A673 (cell line): Measurements from ENCODE around the gene FAM89B. TPM values are rescaled to one million over a fixed set of nuclear protein-coding genes. Genes with fewer than 3 reads are reported as not detected.

ENCODE experiments used
- BruUV-seq: library from RNA; stranded (reverse); fragments of 400-500 nt; replicated peaks from 2 replicates; lab custom pipeline; 2021; lab: Mats Ljungman, UMichigan
- CTCF ChIA-PET: fragments of 300-600 bp; sonication (Branson Sonifier 250); formaldehyde crosslinking; loops from one replicate; lab custom pipeline; 2022; ENCODE audit warnings: antibody characterized with exemption; lab: Charles Lee
- POLR2A ChIA-PET: fragments of 300-600 bp; sonication (Branson Sonifier 250); formaldehyde crosslinking; loops from one replicate; lab custom pipeline; 2022; ENCODE audit warnings: antibody characterized with exemption; ENCODE audit not compliant: low non-redundant PET; lab: Charles Lee
- DNase-seq: peaks from one replicate; pipeline ENCODE4 v3.0.0-alpha.2; 2015; ENCODE audit warnings: low spot score
- H3K27ac ChIP-seq: fragments of 200-600 bp; sonication (generic); 2 replicates; pipeline ENCODE4 v1.5.1; 2016; ENCODE audit warnings: mixed run types, low read depth, mild to moderate bottlenecking, mixed read lengths, antibody characterized with exemption, low read length; ENCODE audit not compliant: poor library complexity, severe bottlenecking
- H3K27me3 ChIP-seq: fragments of 200-600 bp; sonication (generic); replicated peaks from 2 replicates; pipeline ENCODE4 v1.6.1; 2017; ENCODE audit warnings: mixed run types, low read depth, mild to moderate bottlenecking, mixed read lengths, antibody characterized with exemption, low read length; ENCODE audit not compliant: insufficient read depth, poor library complexity
- H3K36me3 ChIP-seq: fragments of 200-600 bp; sonication (generic); 2 replicates; pipeline ENCODE4 v1.6.1; 2016; ENCODE audit warnings: mixed run types, mild to moderate bottlenecking, mixed read lengths, antibody characterized with exemption, low read length; ENCODE audit not compliant: insufficient read depth, poor library complexity, severe bottlenecking
- H3K4me1 ChIP-seq: fragments of 200-600 bp; sonication (generic); 2 replicates; pipeline ENCODE4 v1.6.1; 2017; ENCODE audit warnings: mixed run types, mild to moderate bottlenecking, mixed read lengths, antibody characterized with exemption, low read length; ENCODE audit not compliant: insufficient read depth, poor library complexity, severe bottlenecking
- H3K4me3 ChIP-seq: fragments of 200-600 bp; sonication (generic); 2 replicates; pipeline ENCODE4 v1.5.1; 2016; ENCODE audit warnings: low read depth, mixed run types, mild to moderate bottlenecking, mixed read lengths, low read length; ENCODE audit not compliant: poor library complexity, severe bottlenecking
- H3K9me3 ChIP-seq: fragments of 200-600 bp; sonication (generic); 2 replicates; pipeline ENCODE4 v1.6.1; 2016; ENCODE audit warnings: mixed run types, low read depth, mild to moderate bottlenecking, mixed read lengths, antibody characterized with exemption, low read length; ENCODE audit not compliant: poor library complexity, severe bottlenecking
- EZH2 ChIP-seq: fragments of 200-600 bp; sonication (generic); IDR thresholded peaks from 2 replicates; pipeline ENCODE4 v1.6.1; 2017; ENCODE audit warnings: borderline replicate concordance, low read depth, mild to moderate bottlenecking, mixed read lengths, antibody characterized with exemption, low read length; ENCODE audit not compliant: poor library complexity, severe bottlenecking
- intact Hi-C: fragments of 100-400 bp; cut with micrococcal nuclease; formaldehyde crosslinking; loops from one replicate; pipeline ENCODE4 v1.10.0; 2022; ENCODE audit not compliant: unreplicated experiment
- total RNA-seq: library from RNA; stranded (reverse); gene quantifications from 2 replicates; pipeline ENCODE4 v1.2.3, GENCODE V29; 2021
- TF ChIP-seq, protein P1 (sequence below): fragments of 300-800, 200-600 bp; sonication (generic); conservative IDR thresholded peaks from 2 replicates; pipeline ENCODE4 v1.5.1; 2017; ENCODE audit warnings: low read depth, mild to moderate bottlenecking, antibody characterized with exemption, low read length, moderate library complexity, mixed read lengths

FAM89B gene
- total RNA-seq, 1 experiment from 2014 or later, result 88.3 TPM

- Histone ChIP-seq H3K4me1 (peaks cover 10% of the 10 kb centered on the region), H3K9me3 (no peaks in the 10 kb centered on the region), H3K27me3 (no peaks in the 10 kb centered on the region), H3K36me3 (peaks cover 24% of the 10 kb centered on the region), H3K4me3 (peak overlapping the region; percentile 57), H3K27ac (peak overlapping the region; percentile 43)
- TF ChIP-seq, protein P1, sequence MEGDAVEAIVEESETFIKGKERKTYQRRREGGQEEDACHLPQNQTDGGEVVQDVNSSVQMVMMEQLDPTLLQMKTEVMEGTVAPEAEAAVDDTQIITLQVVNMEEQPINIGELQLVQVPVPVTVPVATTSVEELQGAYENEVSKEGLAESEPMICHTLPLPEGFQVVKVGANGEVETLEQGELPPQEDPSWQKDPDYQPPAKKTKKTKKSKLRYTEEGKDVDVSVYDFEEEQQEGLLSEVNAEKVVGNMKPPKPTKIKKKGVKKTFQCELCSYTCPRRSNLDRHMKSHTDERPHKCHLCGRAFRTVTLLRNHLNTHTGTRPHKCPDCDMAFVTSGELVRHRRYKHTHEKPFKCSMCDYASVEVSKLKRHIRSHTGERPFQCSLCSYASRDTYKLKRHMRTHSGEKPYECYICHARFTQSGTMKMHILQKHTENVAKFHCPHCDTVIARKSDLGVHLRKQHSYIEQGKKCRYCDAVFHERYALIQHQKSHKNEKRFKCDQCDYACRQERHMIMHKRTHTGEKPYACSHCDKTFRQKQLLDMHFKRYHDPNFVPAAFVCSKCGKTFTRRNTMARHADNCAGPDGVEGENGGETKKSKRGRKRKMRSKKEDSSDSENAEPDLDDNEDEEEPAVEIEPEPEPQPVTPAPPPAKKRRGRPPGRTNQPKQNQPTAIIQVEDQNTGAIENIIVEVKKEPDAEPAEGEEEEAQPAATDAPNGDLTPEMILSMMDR, result no peak; the same call in 1 of the 2 replicates
- no peak for TF ChIP-seq EZH2
- no peak for DNase-seq
- intact Hi-C loops, result no loop called here
- CTCF ChIA-PET, result interaction anchor here (0.5 to 2.1 kb wide), 13 partner anchors 15 to 364 kb away, joined by 3 to 13 read pairs (median 5); partner anchors contain the start of genes DPF2, FAM89B, SCYL1 and ZNRD2
- POLR2A ChIA-PET, result no interaction called here
- TSS peak; percentile 46 for BruUV-seq
These were observed 32.5 kb upstream of the FAM89B start for GRCh38 chr11:65539744-65540289.

GRCh38 chr11:65540290-65541092 is 31.8 kb upstream of the FAM89B start:
- H3K27ac ChIP-seq, result peak overlapping the region; percentile 52
- H3K36me3 ChIP-seq, result peaks cover 23% of the 10 kb centered on the region
- BruUV-seq, result no TSS peak
- H3K9me3 ChIP-seq, result no peaks in the 10 kb centered on the region
- intact Hi-C loops, result loop anchor here (1.0 kb wide), 1 partner anchor 30 kb away; the partner anchor contains the start of gene ZNRD2
- no peak for TF ChIP-seq EZH2
- TF ChIP-seq, protein P1, result peak; percentile 92
- no peaks in the 10 kb centered on the region for H3K27me3 ChIP-seq
- POLR2A ChIA-PET, result interaction anchor here (0.6 kb wide), 1 partner anchor 35 kb away, joined by 4 read pairs; no protein-coding TSS in a partner anchor
- H3K4me3 ChIP-seq, result peak overlapping the region; percentile 57
- DNase-seq, result peak; percentile 95
- CTCF ChIA-PET, result interaction anchor here (0.5 to 2.1 kb wide), 17 partner anchors 15 to 485 kb away, joined by 3 to 13 read pairs (median 5); partner anchors contain the start of genes DPF2, FAM89B, LTBP3 and SCYL1
- peaks cover 10% of the 10 kb centered on the region for H3K4me1 ChIP-seq

DNA sequence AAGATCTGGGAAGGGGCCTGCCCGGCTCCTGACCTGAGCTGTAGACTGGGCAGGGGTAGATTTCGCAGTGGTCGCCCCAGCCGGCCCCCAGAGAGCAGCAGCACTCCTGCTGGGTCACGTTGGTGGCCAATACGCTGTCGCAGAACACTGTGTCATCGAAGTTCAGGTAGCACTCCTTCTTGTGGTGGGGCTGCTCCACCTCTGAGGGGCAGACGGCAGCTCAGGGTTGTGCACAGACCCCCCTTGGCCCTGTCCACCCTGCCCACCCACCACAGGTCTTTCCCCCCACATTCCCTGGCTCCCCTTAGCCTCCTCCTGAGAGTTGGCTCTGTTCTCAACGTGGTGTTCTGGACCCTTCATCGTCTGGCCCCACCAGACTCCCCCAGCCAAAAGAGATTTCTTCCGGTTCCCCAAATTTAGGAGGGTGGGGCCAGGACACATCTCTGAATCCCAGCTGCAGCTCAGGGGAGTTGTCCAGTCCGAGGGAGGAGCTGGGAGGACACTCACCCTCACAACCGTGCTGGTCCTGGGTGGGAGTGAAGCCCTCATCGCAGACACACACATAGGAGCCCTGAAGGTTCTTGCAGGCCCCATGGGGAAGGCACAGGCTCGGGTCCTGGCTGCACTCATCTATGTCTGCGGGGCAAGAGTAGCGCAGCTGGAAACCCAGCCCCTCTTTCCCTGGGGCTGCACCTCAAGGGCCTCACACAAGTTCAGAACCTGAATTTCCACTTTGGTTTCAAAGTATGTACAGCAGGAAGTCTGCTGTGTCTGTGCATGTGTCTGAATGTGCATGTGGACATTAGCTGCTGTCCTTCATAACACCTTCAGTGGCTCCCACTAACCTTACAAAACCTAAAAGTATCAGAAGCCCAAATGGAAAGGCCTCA is 31.0 kb upstream of the FAM89B start:
- BruUV-seq, result no TSS peak
- TF ChIP-seq, protein P1, result no peak
- no peak for TF ChIP-seq EZH2
- H3K4me1 ChIP-seq, result peaks cover 13% of the 10 kb centered on the region
- ChIA-PET CTCF (interaction anchor here (0.6 to 2.1 kb wide), 14 partner anchors 16 to 486 kb away, joined by 3 to 13 read pairs (median 4); partner anchors contain the start of genes DPF2, FAM89B, LTBP3 and SCYL1), POLR2A (interaction anchor here (0.6 kb wide), 1 partner anchor 35 kb away, joined by 4 read pairs; no protein-coding TSS in a partner anchor)
- peak overlapping the region; percentile 52 for H3K27ac ChIP-seq
- no peaks in the 10 kb centered on the region for H3K27me3 ChIP-seq
- intact Hi-C loops, result loop anchor here (1.0 kb wide), 1 partner anchor 29 kb away; the partner anchor contains the start of gene ZNRD2
- peaks cover 18% of the 10 kb centered on the region for H3K36me3 ChIP-seq
- H3K4me3 ChIP-seq, result peak overlapping the region; percentile 57
- no peaks in the 10 kb centered on the region for H3K9me3 ChIP-seq
- DNase-seq, result no peak
